Endothelial cell of umbilical vein (primary cell): Measurements from ENCODE around the gene NOD1.

Experiments used
- CTCF ChIP-seq, 2 donors: IDR thresholded peaks; 1 replicate in 1 of 2; 2 replicates in 1 of 2; pipeline ENCODE4 v1.5.1; 2011; ENCODE audit warnings: low read length in 2 of 2, mild to moderate bottlenecking in 2 of 2, moderate library complexity in 2 of 2, control low read depth in 1 of 2, inconsistent platforms in 1 of 2, low read depth in 1 of 2; ENCODE audit not compliant: insufficient read depth in 1 of 2; ENCODE audit errors: extremely low read depth in 1 of 2
- EZH2 ChIP-seq: IDR thresholded peaks from 2 replicates; pipeline ENCODE4 v1.6.1; 2012; ENCODE audit warnings: borderline replicate concordance, low read depth, mild to moderate bottlenecking, moderate library complexity, low read length, inconsistent platforms; ENCODE audit not compliant: severe bottlenecking
- FOS ChIP-seq: IDR thresholded peaks from 2 replicates; pipeline ENCODE4 v1.6.1; 2011; ENCODE audit warnings: mild to moderate bottlenecking, low read length, moderate library complexity, borderline replicate concordance; ENCODE audit not compliant: insufficient read depth
- GATA2 ChIP-seq: IDR thresholded peaks from 2 replicates; pipeline ENCODE4 v1.7.0; 2011; ENCODE audit warnings: low read depth, mild to moderate bottlenecking, moderate library complexity, mixed read lengths, low read length; ENCODE audit not compliant: insufficient read length, insufficient read depth
- JUN ChIP-seq: IDR thresholded peaks from 2 replicates; pipeline ENCODE4 v1.6.1; 2011; ENCODE audit warnings: borderline replicate concordance, low read depth; ENCODE audit not compliant: insufficient read length, insufficient read depth
- MYC ChIP-seq: IDR thresholded peaks from one replicate; pipeline ENCODE4 v1.6.1; 2011; ENCODE audit warnings: mild to moderate bottlenecking, low read depth, low read length
- POLR2A ChIP-seq: IDR thresholded peaks from 2 replicates; pipeline ENCODE4 v1.6.1; 2012; ENCODE audit warnings: low read depth, mild to moderate bottlenecking, control low read depth, low read length
- POLR2AphosphoS5 ChIP-seq: IDR thresholded peaks from 2 replicates; pipeline ENCODE4 v1.6.1; 2012; ENCODE audit warnings: low read depth, mild to moderate bottlenecking, control low read depth, low read length, moderate library complexity; ENCODE audit not compliant: insufficient read depth
- TF ChIP-seq, protein P1 (sequence below): IDR thresholded peaks from 2 replicates; pipeline ENCODE4 v1.6.1; 2011; ENCODE audit not compliant: insufficient read depth, insufficient read length

GRCh38 chr7:30428246-30429155, 50.1 kb downstream of the NOD1 start:
- TF ChIP-seq EZH2 (no peak), POLR2A (no peak), CTCF (IDR thresholded peaks at IDR 0.05; ENCODE audit: extremely low read depth in 1 of 2, insufficient read depth in 1 of 2, low read depth in 1 of 2, low read length in 2 of 2) (no peak), POLR2AphosphoS5 (no peak), MYC (no peak), FOS (no peak), JUN (no peak), GATA2 (no peak)
- TF ChIP-seq, protein P1, sequence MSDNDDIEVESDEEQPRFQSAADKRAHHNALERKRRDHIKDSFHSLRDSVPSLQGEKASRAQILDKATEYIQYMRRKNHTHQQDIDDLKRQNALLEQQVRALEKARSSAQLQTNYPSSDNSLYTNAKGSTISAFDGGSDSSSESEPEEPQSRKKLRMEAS: no peak
